HG03135 (cell line): ENCODE measurements around the gene TMEM51.

Source experiments
- ATAC-seq: cut with Tn5 transposase; IDR thresholded peaks from one replicate; pipeline ENCODE4 v1.9.1; 2021; ENCODE audit warnings: mild to moderate bottlenecking, moderate library complexity; ENCODE audit not compliant: unreplicated experiment

The TMEM51 gene

GRCh38 chr1:15238789-15239188 lies 85.2 kb downstream of the TMEM51 start:
- ATAC-seq: no peak

- ATAC-seq: no peak
Observed at GRCh38 chr1:15242766-15243165, 89.2 kb downstream of the TMEM51 start.

- no peak for ATAC-seq
Observed at GRCh38 chr1:15243275-15244043, 89.9 kb downstream of the TMEM51 start.

- ATAC-seq: no peak
Observed at GRCh38 chr1:15244813-15245212, 91.3 kb downstream of the TMEM51 start.

GRCh38 chr1:15245593-15246360 lies 92.2 kb downstream of the TMEM51 start:
- no peak for ATAC-seq

- ATAC-seq: no peak
Observed at GRCh38 chr1:15246960-15247614, 93.5 kb downstream of the TMEM51 start, which contains the start of gene FHAD1. TSS of gene FHAD1 (plus strand) at chr1:15247223. CDS start at chr1:15251785, 4,562 bp downstream.

GRCh38 chr1:15248216-15248615 lies 94.7 kb downstream of the TMEM51 start:
- no peak for ATAC-seq

- ATAC-seq: no peak
Observed at GRCh38 chr1:15249081-15249480, 95.5 kb downstream of the TMEM51 start.

GRCh38 chr1:15251857-15252835 lies 98.6 kb downstream of the TMEM51 start:
- ATAC-seq: no peak

GRCh38 chr1:15254559-15254958 lies 101.0 kb downstream of the TMEM51 start:
- ATAC-seq: no peak

- ATAC-seq: no peak
Observed at GRCh38 chr1:15255582-15256149, 102.1 kb downstream of the TMEM51 start.

- no peak for ATAC-seq
Observed at GRCh38 chr1:15256584-15256983, 103.0 kb downstream of the TMEM51 start.

- ATAC-seq: no peak
Observed at GRCh38 chr1:15257309-15257708, 103.8 kb downstream of the TMEM51 start.

- no peak for ATAC-seq
Observed at GRCh38 chr1:15258833-15259621, 105.5 kb downstream of the TMEM51 start.

GRCh38 chr1:15259622-15260007 lies 106.1 kb downstream of the TMEM51 start:
- ATAC-seq: no peak

- ATAC-seq: no peak
Observed at GRCh38 chr1:15260418-15261154, 107.0 kb downstream of the TMEM51 start.

- ATAC-seq: no peak
Observed at GRCh38 chr1:15261155-15262002, 107.8 kb downstream of the TMEM51 start.

GRCh38 chr1:15262003-15262377 lies 108.4 kb downstream of the TMEM51 start:
- no peak for ATAC-seq
